Vagina (tissue), 2 donors: Measurements from ENCODE around the gene CDK6.

Experiments used
- POLR2A ChIP-seq, 2 donors: fragments of 450-650 bp; IDR thresholded peaks; one replicate each; pipeline ENCODE4 v1.6.1; 2017; ENCODE audit warnings: antibody characterized with exemption in 2 of 2, mild to moderate bottlenecking in 2 of 2, moderate library complexity in 2 of 2
- TF ChIP-seq, protein P1 (sequence below), 3 experiments: fragments of 450-650 bp in 2 of 3; fragments of 200-600 bp in 1 of 3; sonication (generic) in 1 of 3; IDR thresholded peaks; one replicate each; pipeline ENCODE4 v1.5.1; 2017 to 2019; ENCODE audit warnings: antibody characterized with exemption in 3 of 3, mild to moderate bottlenecking in 2 of 3, moderate library complexity in 2 of 3

- TF ChIP-seq, protein P1, sequence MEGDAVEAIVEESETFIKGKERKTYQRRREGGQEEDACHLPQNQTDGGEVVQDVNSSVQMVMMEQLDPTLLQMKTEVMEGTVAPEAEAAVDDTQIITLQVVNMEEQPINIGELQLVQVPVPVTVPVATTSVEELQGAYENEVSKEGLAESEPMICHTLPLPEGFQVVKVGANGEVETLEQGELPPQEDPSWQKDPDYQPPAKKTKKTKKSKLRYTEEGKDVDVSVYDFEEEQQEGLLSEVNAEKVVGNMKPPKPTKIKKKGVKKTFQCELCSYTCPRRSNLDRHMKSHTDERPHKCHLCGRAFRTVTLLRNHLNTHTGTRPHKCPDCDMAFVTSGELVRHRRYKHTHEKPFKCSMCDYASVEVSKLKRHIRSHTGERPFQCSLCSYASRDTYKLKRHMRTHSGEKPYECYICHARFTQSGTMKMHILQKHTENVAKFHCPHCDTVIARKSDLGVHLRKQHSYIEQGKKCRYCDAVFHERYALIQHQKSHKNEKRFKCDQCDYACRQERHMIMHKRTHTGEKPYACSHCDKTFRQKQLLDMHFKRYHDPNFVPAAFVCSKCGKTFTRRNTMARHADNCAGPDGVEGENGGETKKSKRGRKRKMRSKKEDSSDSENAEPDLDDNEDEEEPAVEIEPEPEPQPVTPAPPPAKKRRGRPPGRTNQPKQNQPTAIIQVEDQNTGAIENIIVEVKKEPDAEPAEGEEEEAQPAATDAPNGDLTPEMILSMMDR (IDR thresholded peaks at IDR 0.05): no peak
- TF ChIP-seq POLR2A (IDR thresholded peaks at IDR 0.05): no peak
Measured at GRCh38 chr7:92633211-92633906, 203.0 kb downstream of the CDK6 start.
